ENCODE results near the gene KRT14. TPM values are rescaled to one million over a fixed set of nuclear protein-coding genes. Genes with fewer than 3 reads are reported as not detected.
"Not testable (repeated sequence)": the region's sequence is repeated elsewhere in the genome, so short reads cannot be mapped to it uniquely, and the experiment has no call there.

KRT14 gene
- total RNA-seq, 2 donors from 2014 or later, result 2.3 TPM; not detected in 1

DNA sequence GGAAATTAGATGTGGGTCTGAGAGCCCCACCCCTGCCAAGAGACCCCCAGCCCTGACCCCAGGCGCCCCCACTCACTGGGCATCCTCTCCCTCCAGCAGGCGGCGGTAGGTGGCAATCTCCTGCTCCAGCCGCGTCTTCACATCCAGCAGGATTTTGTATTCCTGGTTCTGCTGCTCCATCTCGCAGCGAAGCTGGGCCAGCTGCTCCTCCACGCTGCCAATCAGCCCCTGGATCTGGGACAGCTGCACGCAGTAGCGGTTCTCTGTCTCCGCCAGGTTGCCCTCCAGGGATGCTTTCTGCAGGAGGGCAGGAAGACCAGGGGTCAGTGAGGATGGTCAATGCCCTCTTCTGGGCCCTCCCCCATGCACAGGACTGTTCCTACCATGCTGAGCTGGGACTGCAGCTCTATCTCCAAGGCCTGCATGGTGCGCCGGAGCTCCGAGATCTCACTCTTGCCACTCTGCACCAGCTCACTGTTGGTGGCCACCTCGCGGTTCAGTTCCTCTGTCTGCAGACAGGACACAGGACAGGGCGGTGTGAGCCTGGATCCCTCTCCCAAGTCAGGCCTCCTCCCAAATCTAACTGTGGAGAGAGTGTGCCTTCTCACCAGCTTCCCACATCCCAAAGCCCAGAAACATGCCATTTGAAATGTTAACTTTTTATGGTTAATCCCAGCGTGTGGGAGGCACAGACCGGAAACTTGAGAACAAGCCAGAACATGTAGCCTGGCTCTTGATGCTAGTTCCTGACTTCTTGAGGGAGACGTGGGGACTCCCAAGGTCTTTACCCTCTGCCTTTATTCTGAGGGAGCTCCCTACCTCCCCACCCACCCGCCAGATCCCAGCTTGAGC is 34.1 kb upstream of the KRT14 start:
- Histone ChIP-seq H3K27me3 (no peaks in the 10 kb centered on the region), H3K36me3 (replicated peaks in 1 of 2; ENCODE audit: insufficient read depth in 1 of 2, low read depth in 2 of 2) (no peaks in the 10 kb centered on the region), H3K4me3 (no peak overlapping the region), H3K4me1 (no peaks in the 10 kb centered on the region), H3K9me3 (no peaks in the 10 kb centered on the region), H3K27ac (no peak overlapping the region)
- WGBS, 2 donors, result 59 to 71% methylated on average over 16 to 20 of the region's 21 CpGs
- ATAC-seq (no peak), DNase-seq (no peak)
- TF ChIP-seq, protein P1, sequence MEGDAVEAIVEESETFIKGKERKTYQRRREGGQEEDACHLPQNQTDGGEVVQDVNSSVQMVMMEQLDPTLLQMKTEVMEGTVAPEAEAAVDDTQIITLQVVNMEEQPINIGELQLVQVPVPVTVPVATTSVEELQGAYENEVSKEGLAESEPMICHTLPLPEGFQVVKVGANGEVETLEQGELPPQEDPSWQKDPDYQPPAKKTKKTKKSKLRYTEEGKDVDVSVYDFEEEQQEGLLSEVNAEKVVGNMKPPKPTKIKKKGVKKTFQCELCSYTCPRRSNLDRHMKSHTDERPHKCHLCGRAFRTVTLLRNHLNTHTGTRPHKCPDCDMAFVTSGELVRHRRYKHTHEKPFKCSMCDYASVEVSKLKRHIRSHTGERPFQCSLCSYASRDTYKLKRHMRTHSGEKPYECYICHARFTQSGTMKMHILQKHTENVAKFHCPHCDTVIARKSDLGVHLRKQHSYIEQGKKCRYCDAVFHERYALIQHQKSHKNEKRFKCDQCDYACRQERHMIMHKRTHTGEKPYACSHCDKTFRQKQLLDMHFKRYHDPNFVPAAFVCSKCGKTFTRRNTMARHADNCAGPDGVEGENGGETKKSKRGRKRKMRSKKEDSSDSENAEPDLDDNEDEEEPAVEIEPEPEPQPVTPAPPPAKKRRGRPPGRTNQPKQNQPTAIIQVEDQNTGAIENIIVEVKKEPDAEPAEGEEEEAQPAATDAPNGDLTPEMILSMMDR (IDR thresholded peaks at IDR 0.05), result no peak
- no peak for TF ChIP-seq POLR2A (IDR thresholded peaks at IDR 0.05)
- intact Hi-C loops (cut with DNase I), result no loop called here

DNA sequence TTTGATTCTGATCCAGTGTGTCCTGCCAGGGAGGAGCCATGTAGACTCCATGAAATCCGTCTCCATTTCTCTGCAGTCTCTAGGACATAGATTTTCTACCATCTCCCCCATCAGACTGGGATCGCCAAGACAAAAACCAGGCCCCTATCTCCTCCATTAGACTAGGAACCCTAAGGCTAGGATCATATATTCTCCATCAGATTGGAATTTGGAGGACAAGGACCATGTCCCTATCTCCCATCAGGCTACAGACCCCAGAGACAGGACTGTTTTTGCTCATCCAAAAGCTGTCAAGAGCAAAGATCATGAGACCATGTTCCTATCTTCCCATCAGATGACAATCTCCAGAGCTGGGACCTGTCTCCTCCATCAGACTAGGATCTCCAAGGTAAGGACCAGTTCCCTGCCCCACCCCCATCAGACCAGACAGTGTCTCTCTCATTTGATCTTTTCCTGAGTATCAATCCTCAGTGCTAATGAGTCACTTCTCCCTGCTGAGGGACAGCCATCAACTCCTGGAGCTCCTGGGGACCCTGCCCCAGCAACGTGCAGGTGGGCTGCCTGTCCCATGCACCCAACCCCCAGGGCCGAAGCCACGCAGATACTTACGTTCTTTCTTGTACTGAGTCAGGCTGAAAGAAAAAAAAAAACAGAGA is 33.4 kb upstream of the KRT14 start:
- 65 to 67% methylated on average over 6 of the region's 6 CpGs for WGBS, 2 donors
- H3K27me3 ChIP-seq; H3K27ac ChIP-seq; intact Hi-C loops (cut with DNase I); DNase-seq; H3K36me3 ChIP-seq (replicated peaks in 1 of 2; ENCODE audit: insufficient read depth in 1 of 2, low read depth in 2 of 2); H3K4me1 ChIP-seq; ATAC-seq; H3K4me3 ChIP-seq; H3K9me3 ChIP-seq: not testable (repeated sequence)

DNA sequence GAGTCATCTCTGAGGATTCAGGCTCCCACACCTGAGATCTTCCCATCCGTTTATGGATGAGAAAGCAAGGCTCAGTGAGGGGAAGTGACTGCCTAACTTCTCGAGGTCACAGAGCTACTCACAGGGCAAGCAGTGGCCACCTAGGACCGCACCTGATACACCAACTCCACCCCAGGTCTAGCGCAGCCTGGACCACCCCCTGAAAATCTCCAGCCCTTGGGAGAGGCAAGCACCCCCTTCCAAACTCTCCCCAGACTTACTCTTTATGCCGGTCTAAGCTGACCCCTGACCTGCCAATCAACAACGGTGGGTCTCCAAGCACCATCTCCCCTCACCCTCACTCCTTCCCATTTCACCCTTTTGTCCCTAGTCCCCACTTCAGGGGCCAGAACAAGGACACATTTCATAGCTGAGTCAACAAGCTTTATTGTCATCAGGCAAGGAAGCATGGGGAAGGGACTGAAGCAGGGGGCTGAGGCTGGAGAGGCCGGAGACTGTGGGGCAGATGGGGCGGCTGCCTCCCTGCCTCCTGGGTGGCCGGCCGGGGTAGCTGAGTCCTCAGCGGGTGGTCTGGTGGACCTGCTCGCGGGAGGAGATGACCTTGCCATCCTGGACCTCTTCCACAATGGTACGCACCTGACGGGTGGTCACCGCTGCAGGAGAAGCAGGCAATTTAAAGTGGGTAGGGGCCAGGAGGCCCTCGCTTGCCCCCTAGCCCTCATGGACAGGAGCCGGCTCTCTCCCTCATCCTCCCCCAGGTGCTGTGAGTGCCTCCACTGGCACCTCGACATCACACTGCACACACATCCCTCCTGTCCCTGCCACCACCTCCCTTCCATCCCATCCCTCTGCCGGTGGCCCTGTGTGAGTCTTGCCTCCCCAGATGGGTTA is 32.6 kb upstream of the KRT14 start:
- Histone ChIP-seq H3K9me3 (no peaks in the 10 kb centered on the region), H3K27me3 (no peaks in the 10 kb centered on the region), H3K27ac (no peak overlapping the region), H3K36me3 (replicated peaks in 1 of 2; ENCODE audit: insufficient read depth in 1 of 2, low read depth in 2 of 2) (no peaks in the 10 kb centered on the region), H3K4me3 (no peak overlapping the region), H3K4me1 (no peaks in the 10 kb centered on the region)
- ATAC-seq (no peak), DNase-seq (no peak)
- intact Hi-C loops (cut with DNase I), result no loop called here
- TF ChIP-seq POLR2A (IDR thresholded peaks at IDR 0.05), result no peak
- WGBS, 2 donors, result 40 to 65% methylated on average over 8 to 19 of the region's 20 CpGs

DNA sequence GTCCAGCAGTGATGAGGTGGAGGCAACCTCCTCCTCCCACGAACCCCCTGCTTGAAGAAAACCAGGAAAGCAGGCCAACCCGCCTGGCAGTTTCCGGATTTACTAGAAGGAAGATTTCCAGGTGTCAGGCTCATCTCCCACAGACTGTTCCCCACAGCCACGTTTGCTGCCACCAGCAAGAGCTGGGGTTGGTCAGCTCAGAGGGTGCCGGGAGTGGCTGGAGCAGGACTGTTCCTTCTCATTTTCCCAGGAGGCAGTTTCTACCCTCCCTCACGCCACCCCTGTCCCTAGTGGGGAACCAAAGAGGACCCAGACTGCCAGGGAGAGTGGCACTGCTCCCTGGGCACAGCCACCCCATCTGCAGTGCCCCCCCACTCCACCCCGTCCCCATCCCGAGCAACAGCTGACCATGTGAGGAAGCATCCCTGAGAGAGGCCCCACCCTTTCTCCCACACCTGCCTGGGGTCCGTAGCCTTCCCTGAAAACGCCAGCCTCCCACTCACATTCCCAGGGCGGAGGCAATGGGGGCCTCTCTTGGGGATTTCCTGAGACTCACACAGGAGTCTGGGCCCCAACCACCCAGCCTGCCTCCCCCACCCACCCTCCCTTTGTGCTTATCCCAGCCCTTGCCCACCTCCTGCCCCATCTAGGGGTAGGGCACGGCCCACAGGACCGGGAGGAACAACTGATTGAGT is 31.8 kb upstream of the KRT14 start:
- WGBS, 2 donors, result 52 to 58% methylated on average over 8 to 13 of the region's 13 CpGs
- no peak for ATAC-seq
- no peaks in the 10 kb centered on the region for H3K9me3 ChIP-seq
- no peak for TF ChIP-seq POLR2A (IDR thresholded peaks at IDR 0.05)
- TF ChIP-seq, protein P1 (IDR thresholded peaks at IDR 0.05), result no peak
- no peak overlapping the region for H3K4me3 ChIP-seq
- no peaks in the 10 kb centered on the region for H3K36me3 ChIP-seq (replicated peaks in 1 of 2; ENCODE audit: insufficient read depth in 1 of 2, low read depth in 2 of 2)
- no peak overlapping the region for H3K27ac ChIP-seq
- DNase-seq, result no peak
- H3K27me3 ChIP-seq, result no peaks in the 10 kb centered on the region
- intact Hi-C loops (cut with DNase I), result no loop called here
- no peaks in the 10 kb centered on the region for H3K4me1 ChIP-seq

DNA sequence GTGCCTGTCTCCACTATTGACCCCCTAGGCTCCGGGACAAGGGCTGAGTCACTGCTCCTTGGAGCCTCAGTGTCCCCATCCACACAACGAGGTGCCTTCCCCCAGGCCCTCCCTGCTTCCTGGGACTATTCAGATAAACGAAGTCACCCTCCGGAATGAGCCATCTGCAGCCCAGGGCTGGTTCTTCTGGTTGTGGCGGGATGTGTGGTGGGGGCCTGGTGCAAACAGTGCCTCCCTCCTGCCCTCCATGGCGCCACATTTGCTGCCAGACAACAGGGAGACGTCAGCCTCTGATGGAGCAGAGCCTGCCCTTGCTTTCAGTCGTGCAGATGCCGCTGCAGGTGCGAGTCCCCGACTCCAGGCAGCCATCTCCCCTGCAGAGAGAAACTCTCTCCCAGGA is 31.0 kb upstream of the KRT14 start:
- no peak for DNase-seq

More for the DNA sequence above, 31.0 kb upstream of the KRT14 start:
- no peak overlapping the region for H3K27ac ChIP-seq
- TF ChIP-seq, protein P1 (IDR thresholded peaks at IDR 0.05), result no peak
- no peak for TF ChIP-seq POLR2A (IDR thresholded peaks at IDR 0.05)
- ATAC-seq, result no peak
- WGBS, 2 donors, result 35 to 48% methylated on average over 9 of the region's 11 CpGs
- no peaks in the 10 kb centered on the region for H3K36me3 ChIP-seq (replicated peaks in 1 of 2; ENCODE audit: insufficient read depth in 1 of 2, low read depth in 2 of 2)
- no peak overlapping the region for H3K4me3 ChIP-seq
- H3K9me3 ChIP-seq, result no peaks in the 10 kb centered on the region
- H3K4me1 ChIP-seq, result no peaks in the 10 kb centered on the region
- no peaks in the 10 kb centered on the region for H3K27me3 ChIP-seq
- intact Hi-C loops (cut with DNase I), result no loop called here

Data from body of pancreas (tissue), 4 donors.